Effector CD8-positive, alpha-beta T cell (primary cell): ENCODE data around the gene WDR62.
"Not testable (repeated sequence)": the region's sequence is repeated elsewhere in the genome, so short reads cannot be mapped to it uniquely, and the experiment has no call there.

Experiments
- DNase-seq: peaks from one replicate; lab custom pipeline; 2025; lab: John Stamatoyannopoulos, UW

WDR62 gene

DNA sequence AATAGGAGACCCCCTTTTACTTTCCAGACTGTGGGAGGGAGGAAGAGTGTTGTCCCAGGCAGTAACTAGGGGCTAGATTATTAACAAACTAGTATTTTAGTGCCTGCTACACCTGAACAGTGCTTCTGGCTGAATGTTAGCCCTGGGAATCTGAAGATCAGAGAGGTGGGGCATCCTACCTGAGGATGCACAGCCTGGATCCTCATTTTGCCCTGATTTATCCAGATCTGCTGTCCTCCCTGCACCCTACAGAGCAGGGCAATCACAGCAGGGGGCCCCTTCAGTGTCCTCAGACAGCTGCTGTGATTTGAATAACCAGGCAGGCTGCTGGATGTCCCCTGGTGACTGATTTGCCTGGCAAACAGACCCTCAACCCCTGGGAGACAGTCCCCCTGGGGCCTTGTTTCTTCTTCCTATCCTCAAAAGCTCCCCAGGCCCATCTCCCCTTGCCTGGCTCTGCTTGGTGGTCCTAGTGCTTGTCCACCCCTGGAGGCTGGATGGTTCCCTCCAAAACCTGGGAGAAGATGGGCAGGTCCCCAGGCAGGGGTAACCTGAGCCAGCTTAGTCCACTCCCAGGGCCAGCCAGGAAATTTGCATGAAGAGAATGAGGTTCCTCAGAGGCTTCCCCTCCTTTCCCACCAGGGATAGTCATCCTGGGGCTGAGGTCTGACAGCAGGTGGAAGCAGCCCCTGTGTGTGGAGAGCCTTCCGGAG lies 55.9 kb downstream of the WDR62 start, which contains the start of gene OVOL3:
OVOL3 (plus strand) TSS at position 657 of the 713 bp plus-strand sequence. CDS start 60 bp downstream, outside the sequence.
- DNase-seq: no peak

DNA sequence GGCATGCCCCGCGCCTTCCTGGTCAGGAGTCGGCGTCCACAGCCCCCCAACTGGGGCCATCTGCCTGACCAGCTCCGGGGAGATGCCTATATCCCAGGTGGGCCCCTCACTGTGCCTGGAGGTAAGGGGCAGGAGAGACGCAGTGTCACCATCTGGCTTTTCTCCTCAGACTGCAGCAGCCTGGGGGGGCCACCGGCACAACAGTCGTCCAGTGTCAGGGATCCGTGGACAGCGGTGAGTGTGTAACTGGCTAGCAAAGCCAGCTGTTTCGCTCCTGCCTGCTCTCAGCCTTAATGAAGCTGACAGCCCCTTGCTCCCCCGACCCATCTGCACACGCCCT lies 56.5 kb downstream of the WDR62 start:
- DNase-seq: no peak

DNA sequence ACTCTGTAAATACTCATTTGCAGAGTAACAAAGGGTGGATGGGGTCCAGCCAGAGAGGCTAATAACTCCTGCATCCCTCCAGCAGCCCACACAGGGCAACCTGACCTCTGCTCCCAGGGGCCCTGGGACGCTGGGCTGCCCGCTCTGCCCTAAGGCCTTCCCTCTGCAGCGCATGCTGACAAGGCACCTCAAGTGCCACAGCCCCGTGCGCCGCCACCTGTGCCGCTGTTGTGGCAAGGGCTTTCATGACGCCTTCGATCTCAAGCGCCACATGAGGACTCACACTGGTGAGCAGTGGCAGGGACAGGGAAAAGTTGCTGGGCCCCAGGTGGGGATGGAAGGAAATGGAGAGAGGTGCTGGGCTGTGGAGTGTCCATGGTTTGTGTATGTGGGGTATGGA lies 58.0 kb downstream of the WDR62 start:
- DNase-seq: no peak

DNA sequence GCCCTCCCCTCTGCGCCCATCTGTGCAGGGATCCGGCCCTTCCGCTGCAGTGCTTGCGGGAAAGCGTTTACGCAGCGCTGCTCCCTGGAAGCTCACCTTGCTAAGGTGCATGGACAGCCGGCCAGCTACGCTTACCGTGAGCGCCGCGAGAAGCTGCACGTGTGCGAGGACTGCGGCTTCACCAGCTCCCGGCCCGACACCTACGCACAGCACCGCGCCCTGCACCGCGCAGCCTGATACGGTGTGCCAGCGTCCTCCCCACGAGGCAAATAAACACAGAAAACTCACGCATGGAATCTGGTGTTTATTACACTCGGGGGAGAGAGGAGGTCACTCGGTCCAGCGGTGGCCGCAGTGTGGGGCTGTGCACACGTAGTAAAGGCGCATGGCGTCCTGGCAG lies 58.7 kb downstream of the WDR62 start:
- no peak for DNase-seq

DNA sequence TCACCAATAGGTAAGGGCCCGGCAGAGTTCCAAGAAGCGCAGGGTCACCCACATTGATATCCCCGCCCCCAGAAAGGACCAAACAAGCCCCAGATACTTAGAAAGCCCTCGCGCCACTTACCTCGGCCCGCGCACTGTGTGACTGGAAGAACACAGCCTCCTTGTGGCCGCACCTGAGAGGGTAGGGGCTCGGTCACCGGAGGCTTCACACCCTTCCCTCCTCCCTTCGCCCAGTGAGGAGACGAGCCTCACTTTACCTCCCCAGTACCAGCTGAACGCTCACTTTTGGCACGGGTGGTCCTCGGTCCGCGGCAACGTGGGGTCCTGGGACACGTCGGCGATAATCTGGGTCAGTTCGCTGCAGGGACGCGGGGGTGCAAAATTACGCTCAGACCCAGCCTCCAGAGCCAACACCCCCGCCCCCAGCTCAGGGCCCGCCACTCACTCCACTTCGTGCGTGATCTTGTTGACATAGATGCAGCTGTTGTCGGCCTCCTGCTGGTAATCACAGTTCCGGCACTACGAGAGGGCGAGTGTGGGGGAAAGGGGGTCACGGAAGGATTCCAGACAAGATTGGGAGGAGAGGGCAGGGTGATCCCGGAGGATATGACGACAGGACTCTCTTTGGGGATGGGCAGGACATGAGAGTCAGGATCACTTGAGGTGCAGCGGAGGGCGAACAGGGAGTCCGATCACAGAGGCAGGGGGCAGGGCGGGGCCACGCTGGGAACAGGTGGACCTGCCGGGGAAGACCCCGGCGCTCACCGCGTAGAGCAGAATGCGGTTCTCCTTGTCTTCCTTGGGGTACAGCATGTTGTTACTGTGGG lies 59.4 kb downstream of the WDR62 start:
- no peak for DNase-seq

DNA sequence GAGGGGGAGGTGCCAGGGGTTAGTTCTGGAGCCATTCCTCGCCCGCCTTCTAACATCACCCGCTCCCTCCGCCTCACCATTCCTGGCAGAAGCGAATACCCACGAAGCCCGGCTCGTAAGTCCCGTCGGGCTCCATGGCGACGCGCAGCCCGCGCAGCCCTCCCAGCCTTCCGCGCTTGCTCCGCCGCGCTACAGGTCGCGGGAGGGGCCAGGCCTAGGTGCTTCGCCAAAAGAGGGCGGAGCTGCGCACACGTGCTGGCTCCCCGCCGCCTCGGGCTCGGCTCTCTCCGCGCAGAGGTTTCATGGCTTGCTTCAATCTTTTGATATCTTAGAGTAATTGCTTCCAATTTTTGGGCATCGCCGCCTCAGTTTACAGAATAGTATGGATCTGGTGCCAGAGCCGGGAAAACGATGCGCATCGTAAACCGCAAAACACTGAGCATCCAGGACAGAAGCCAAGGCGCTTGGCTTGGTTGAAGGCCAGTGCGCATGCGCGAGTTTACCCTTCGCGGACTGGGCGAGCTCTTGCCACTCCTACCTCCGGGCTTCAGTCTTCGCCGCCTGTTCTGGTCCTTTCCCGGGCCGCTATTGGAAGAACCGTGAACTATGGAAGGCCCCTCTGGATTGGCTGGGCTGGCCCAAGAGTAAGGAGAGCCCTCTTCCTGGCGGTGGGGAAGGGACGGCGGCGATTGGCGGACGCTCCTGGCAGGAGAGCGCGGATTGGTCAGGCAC lies 60.2 kb downstream of the WDR62 start, which contains the start of gene POLR2I:
POLR2I (minus strand) TSS at position 155 of the 732 bp plus-strand sequence; CDS start at position 136, 19 bp downstream.
- peak; percentile 98 for DNase-seq

DNA sequence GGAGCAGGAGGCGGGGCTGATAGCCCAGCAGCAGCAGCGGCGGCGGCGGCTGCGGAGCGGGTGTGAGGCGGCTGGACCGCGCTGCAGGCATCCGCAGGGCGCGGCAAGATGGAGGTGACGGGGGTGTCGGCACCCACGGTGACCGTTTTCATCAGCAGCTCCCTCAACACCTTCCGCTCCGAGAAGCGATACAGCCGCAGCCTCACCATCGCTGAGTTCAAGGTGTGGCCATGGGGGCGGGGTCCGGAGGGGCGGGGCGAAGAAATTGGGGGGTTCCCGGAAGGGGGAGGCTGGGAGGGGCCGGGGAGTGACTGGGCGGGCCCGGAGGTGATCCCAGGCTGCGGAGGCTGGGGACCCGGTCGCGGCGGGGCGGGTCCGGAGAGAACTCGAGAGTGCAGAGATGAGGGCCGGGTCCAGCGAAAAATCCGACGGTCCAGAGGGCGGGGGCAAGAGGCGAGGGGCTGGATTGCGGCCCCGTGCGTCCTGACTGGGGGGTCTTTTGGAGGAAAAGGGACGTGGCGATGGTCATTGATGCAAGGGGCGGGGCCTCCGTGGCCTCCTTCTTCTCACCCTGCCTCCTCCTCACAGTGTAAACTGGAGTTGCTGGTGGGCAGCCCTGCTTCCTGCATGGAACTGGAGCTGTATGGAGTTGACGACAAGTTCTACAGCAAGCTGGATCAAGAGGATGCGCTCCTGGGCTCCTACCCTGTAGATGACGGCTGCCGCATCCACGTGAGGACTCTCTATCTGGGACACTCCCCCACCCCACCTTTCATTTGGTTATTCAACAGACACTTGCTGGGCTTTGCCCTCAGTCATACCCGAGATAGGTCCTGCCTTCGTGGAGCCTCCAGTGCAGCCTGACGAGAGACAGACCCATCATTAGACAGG lies 61.0 kb downstream of the WDR62 start, which contains the start of gene TBCB:
TBCB (plus strand) TSS at position 16 of the 891 bp plus-strand sequence; CDS start at position 109, 93 bp downstream.
- DNase-seq: peak; percentile 90

DNA sequence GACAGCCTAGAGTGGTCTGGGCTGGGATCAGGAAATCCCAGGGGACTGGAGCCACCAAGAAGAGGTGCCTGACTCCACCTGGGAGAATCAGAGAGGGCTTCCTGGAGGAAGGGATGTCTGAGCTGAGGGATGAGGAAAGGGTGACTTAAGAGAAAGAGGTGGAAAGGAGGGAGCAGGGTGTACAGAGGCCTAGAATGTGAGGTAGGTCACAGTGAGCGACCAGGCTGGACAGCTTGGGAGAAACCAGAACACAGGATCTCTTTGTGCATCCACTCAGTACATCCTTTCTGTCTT lies 61.6 kb downstream of the WDR62 start:
- DNase-seq: no peak

DNA sequence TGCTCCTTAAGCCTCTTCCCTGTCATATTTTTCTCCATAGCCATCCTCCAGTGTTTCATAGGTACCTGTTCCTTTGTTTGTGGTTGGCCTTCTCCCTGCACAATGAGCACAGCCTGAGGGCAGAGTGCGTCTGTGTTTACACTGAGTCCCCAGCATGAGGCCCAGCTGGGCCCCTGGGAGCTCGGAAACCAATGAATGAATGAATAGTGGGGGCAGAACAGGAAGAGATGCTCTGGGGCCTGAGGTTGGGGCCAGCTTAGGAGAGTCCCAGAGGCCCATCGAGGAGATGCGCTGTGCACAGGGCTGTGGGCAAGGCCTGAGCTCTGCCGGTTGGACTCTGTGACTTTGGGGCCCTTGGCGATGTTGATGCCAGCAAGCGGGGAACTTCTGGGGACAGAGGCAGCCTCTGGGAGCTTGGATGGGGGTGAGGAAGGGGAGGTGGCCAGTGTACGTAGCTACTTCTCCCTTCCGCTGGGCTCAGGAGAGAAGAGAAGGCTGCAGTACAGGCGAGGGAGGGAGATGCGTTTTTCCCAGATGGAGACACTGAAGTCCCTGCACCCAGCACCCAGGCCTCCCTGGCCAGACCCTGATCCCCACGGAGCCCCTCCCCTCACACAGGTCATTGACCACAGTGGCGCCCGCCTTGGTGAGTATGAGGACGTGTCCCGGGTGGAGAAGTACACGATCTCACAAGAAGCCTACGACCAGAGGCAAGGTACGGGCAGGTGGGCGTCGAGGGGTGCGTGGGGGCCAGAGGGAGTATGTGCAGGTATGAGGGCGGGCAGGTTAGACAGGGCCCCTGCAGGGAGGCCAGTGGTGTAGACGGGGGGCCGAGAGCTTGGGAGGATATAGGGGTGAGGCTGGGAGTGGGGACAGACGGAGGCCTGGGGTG lies 65.6 kb downstream of the WDR62 start:
- DNase-seq: no peak

DNA sequence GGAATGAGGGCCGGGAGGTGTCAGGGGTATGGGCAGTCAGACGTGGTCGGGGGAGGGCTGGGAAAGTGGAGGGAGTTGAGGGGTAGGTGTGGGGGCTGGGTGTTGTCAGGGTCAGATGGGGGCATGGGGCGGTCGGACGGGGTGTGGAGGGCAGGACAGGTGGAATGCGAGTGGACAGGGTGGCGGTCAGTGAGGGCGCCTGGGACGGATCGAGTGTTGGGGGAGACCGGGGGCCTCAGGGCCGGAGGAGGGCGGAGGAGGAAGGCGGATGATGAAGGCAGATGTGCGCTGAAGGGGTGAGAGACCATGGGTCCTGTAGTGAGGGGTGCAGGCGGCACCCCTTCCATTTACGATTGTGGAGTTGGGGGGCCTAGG lies 66.3 kb downstream of the WDR62 start:
- no peak for DNase-seq

DNA sequence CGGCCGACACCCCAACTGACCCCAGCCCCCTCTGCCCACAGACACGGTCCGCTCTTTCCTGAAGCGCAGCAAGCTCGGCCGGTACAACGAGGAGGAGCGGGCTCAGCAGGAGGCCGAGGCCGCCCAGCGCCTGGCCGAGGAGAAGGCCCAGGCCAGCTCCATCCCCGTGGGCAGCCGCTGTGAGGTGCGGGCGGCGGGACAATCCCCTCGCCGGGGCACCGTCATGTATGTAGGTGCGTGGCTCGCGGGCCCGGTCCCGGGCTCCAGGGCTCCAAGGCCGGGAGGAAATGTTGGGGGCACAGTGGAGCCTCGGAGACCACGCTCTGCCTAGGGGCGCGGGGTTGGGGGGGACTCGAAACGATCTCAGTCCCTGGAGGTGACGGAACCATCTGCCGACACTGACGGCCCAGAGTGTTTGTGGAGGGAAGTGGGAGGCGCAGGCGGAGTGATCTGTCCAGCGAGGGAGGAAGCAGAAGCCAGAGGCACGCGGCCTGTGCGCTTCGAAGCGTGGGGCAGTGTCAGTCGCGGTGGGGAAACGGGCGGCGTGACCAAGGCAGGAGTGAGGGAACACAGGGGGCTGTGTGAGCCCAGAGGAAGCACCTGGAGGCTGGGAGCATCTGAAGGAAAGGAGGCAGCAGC lies 66.9 kb downstream of the WDR62 start:
- DNase-seq: no peak

DNA sequence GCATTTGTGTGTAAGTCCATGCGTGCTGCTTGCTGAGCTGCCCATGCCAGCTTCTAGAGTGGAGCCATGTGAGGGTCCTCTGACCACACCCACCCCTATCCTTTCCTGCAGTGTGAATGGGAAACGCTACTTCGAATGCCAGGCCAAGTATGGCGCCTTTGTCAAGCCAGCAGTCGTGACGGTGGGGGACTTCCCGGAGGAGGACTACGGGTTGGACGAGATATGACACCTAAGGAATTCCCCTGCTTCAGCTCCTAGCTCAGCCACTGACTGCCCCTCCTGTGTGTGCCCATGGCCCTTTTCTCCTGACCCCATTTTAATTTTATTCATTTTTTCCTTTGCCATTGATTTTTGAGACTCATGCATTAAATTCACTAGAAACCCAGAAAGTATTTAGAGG lies 70.9 kb downstream of the WDR62 start:
- DNase-seq: no peak

DNA sequence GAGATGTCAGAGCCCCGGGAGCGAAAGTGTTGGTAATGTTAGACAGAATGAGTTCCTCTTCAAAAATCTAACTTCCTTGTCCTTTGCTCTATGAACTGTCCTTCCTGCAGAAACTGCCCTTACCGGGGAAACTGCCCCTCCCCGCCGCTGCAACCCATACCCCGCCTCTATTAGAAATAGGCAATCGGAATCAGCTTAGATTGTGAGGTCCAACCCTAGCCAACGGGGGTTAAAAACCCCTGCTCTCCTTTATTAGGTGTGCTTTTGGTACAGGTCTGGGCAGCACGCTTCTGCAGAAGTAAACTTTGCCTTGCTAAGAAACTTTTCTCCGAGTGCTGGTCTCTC lies 73.7 kb downstream of the WDR62 start:
- no peak for DNase-seq

DNA sequence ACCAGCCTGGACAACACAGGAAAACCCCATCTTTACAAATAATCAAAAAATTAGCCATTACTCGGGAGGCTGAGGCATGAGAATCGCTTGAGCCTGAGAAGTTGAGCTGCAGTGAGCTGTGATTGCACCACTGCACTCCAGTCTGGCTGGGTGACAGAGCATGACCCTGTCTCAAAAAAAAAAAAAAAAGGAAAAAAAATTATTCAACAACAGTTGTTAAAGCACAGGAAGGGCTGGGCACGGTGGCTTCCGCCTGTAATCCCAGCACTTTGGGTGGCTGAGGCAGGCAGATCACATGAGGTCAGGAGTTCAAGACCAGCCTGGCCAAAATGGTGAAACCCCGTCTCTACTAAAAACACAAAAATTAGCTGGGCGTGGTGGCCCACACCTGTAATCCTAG lies 76.5 kb downstream of the WDR62 start:
- DNase-seq: not testable (repeated sequence)

DNA sequence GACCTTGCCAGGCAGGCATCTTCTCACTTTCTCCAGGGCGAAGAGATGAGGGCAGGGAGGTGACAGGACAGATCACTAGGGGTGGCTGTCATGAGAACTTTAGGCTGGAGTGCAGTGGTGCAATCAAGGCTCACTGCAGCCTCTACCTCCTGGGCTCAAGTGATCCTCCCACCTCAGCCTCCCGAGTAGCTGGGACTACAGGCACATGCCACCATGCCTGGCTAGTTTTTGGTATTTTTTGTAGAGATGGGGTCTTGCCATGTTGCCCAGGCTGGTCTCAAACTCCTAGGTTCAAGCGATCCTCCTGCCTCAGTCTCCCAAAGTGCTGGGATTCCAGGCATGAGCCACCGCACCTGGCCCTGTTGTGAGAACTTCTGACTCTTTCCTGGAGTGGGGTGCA lies 80.2 kb downstream of the WDR62 start:
- DNase-seq: not testable (repeated sequence)

DNA sequence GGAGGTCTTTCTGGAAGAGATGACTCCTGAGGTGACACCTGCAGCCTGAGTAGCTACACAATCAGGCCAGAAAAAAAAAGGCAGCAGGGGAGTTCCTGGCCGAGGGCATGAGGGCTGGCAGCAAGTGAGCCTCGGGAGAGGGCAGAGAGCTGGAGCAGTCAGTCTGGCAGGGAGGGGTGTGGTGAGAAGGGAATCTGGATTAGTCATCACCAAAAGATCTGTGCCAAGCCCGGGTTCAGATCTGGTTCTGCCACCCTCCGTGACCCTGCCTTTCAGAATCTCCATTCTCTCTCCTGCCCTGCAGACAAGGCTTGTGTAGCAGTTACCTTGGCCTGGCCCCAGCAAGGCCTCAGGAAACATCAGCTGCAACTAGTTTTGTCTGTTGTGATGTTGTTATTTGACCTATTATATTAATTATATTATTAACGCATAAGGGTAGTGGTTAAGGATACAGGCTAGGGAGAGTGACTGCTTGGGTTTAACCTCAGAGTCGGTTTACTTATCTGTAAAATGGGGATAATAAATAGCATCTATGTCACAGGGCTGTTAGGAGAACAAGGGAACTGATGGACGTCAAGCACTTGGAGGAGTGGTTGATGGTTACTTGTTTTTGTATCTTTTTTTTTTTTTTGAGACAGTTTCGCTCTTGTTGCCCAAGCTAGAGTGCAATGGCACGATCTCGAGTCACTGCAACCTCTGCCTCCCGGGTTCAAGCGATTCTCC lies 82.4 kb downstream of the WDR62 start:
- no peak for DNase-seq

DNA sequence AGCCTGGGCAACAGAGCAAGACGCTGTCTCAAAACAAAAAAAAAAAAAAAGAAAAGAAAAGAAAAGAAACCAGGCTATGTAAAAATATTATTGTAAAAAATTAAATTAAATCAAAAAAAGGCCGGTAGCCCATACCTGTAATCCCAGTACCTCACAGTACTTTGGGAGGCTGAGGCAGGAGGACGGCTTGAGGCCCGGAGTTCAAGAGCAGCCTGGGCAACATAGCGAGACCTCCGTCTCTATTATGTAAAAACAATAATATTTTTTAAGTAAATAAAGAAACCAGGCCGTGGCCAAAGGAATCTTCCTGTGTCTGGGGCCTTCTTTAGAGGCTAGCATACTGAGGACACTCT lies 84.4 kb downstream of the WDR62 start:
- no peak for DNase-seq

DNA sequence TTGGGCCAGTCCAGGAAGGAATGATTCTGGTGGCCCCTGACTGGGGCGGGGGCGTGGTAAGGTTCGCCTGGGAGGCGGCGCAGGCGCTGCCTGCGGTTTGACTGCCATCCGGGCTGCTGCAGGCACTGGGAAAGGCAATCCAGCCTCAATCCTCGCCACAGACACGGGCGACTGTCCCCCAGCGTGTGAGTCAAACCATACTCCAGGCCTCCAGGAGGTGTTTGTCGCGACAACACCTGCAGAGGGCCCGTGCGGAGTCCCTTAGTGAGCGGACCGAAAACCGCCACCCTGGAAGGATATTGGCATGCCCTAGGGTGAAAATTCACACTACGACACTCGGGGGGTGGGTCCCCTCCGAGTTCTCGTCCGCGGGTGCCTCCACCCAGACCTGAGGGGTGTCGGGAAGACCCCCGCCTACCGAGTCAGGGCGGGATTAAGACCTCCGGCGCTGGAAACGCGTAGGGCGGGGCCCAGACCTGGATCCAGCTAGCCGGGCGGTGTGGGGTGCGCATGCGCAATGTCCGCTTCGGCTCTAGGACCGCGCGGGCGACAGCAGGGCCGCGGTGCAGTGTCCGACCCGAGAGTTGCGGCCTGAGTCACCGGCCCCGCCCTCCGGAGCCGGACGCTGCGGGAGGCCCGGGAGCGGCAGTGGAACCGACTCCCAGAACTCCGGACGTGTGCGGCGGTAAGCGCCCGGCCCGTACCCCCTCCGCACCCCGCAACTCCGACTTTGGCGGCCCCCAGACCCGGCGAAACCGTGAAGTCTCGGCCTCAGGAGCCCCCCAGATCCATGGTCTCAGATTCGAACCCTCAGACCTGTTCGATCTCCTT lies 85.0 kb downstream of the WDR62 start, which contains the start of gene CAPNS1:
CAPNS1 (plus strand) TSS at position 594 of the 831 bp plus-strand sequence. CDS start 946 bp downstream, outside the sequence.
- peak; percentile 83 for DNase-seq
